Right renal cortex interstitium (tissue), 3 donors: ENCODE measurements around the gene CGB8. TPM values are rescaled to one million over a fixed set of nuclear protein-coding genes. Genes with fewer than 3 reads are reported as not detected.
"Not testable (repeated sequence)": the region's sequence is repeated elsewhere in the genome, so short reads cannot be mapped to it uniquely, and the experiment has no call there.

Experiments used
- DNase-seq, 3 donors: peaks; one replicate each; pipeline ENCODE4 v3.0.0-alpha.2; 2013; ENCODE audit warnings: low read depth in 3 of 3, low spot score in 2 of 3
- polyA plus RNA-seq, 3 donors: library from polyadenylated mRNA; unstranded; fragments of 120-200 nt; gene quantifications; one replicate each; pipeline ENCODE4 v1.2.1, GENCODE V29; 2013; ENCODE audit not compliant: insufficient read length in 3 of 3

Gene CGB8
- not detected for polyA plus RNA-seq

DNA sequence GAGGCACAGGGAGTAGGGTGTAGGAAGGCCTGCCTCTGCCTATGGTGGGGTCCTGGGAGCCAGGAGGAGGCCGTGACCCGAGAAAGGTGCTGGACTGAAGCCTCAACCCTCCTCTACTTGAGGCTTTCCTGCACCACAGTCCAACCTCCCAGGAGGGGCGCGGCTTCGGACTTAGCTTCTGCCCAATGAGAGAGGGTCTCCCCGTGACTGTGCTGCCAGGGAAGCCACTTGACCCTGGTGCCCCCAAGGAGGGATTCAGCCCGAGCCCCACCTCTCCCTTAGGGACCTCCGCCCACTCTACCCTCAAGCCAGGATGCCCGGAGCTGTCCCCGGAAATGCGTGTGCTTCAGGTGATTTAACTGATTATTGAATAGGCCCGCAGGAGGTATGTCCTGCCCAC is at the start of gene CGB8:
Gene CGB8, minus strand, starts transcription at position 101 of the 400 bp plus-strand sequence. CDS start 372 bp downstream, outside the sequence.
- DNase-seq: not testable (repeated sequence)

DNA sequence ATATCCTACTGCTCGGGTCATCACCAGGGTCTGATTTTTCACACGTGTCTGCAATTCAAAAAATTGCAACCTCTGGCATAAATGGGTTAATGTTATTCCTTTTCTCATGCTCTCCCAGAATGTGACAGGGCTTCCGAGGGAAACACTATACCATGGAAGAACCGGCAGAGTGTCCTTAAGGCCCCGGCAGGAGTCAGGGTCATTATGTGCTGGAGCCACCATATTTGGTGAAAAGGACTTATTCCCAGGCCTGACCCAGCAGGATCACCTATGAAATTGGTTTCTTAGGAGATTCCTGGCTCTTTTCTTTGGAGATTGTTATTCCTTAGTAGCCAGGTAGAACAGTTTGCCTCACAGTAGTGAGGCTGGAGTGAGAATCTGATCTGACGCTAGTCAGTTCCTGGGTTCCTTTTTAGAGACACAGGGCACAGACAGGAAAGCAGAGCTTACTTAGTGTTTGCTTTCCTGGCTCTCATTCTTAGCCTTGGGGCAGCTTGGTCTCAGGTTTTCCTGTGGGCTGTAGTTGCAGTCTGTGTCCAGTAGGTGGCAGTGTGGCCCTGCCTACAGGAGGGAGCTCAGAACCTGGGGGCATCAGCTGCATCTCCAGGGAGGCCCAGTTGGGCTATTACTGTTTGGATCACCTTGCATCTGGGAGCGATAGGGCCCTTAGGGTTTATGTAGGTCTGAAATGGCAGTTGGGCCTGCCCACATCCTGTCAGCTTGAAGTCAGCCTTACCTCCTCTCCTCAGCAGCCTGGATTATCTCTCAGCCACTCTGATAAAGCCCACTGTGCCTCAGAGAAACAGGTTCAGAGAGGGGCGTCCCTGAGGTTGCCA is 48.8 kb upstream of the CGB8 start:
- peak in 2 of 3 donors; percentile 45 to 61 for DNase-seq

DNA sequence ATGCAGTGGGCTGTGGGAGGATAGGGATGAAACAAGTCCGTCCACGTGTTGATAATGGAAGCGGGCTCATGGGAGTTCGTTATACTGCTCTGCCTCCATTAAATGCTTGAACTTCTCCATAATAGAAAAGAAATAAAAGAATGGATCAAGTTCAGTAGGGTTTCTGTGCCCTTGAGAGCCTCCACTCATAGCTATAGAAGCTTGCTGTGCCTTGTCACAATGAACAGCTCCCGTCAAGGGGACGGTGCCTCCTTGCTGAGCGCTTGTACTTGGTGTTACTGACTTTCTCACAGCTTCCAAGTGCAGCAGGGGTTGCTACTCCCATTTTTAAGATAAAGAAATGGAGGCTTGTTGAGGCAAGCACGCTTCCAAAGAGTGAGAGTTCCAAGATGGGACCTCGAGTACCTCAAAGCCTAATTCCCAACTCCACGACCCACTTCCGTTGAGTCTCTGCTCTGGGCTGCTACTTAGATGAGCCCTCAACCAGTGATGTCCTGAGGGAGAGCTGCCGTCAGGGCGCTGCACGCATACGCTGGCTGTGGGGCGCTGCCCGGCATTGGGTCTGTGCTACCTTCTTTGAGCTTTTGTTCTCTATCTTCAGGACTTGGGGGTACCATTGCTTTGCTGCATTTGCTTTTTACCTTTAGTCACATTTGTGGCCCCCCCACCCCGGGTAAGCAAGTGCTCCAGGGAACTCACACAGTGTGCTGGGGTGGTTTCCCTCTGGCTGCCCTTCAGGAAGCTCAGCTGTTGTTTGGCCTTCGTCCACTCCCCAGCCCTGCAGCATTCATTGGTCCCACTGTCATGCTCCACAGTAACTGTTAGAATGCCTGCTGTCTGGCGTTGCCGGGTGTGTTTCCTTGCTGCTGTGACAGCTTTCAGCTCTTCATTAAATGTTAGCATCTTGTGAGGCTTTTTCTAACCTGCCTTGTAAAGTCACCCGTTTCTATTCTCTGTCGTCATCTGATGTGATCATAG is 45.9 kb upstream of the CGB8 start:
- DNase-seq: no peak

DNA sequence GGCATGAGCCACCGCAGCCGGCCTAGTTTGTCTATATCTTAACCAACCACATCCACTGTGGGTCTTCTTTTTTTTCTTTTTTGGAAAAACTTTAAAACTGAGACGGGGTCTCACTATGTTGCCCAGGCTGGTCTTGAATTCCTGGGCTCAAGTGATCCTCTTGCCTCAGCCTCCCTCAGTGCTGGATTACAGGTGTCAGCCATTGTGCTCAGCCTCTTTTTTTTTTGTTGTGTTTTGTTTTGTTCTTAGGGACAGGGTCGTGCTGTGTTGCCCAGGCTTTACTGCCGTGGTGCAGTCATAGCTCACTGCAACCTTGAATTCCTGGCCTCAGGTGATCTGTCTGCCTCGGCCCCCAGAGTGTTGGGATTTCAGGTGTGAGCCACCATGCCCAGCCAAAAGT is 43.8 kb upstream of the CGB8 start:
- no peak for DNase-seq

DNA sequence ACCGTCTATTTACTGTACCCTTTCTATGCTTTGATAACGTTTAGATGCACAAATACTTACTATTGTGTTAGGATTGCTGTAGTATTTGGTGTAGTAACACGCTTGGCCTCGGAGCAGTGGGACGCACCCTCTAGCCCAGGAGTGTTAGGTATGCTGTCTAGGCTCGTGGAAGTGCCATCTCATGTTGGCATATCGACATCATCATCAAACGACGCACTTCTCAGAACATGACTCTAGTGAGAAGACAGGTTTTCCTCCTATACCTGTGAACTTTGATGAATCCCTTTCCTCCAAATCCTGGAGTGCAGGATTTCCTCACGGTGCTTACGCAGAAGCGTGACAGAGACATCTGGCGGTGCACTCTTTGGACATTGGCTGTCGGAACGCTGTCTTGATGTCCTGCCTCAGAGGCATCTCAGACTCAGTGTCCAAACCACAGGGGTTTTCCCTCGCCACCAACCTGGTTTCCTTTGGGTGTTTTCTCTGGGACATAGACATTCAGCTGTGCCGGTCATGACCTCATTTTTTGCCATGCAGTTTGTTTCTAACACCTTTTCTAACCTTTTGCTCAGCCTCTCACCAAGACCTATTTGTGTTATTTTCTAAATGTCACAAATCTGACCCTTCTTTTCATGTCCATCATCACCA is 42.6 kb upstream of the CGB8 start:
- no peak for DNase-seq

DNA sequence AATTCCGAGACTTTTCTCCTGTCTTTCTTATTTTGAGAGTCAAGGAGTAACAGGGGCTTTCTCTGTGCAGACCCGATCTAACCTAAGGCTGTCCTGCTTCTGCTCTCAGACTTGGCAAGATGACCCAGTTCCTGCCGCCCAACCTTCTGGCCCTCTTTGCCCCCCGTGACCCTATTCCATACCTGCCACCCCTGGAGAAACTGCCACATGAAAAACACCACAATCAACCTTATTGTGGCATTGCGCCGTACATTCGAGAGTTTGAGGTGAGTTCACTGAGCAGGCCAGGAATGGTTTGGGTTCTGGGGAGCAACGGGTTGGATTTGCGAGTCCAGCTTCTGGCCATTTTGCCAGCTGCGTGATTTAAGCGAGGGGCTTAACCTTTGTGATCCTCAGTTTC is 37.4 kb upstream of the CGB8 start:
- DNase-seq: no peak

DNA sequence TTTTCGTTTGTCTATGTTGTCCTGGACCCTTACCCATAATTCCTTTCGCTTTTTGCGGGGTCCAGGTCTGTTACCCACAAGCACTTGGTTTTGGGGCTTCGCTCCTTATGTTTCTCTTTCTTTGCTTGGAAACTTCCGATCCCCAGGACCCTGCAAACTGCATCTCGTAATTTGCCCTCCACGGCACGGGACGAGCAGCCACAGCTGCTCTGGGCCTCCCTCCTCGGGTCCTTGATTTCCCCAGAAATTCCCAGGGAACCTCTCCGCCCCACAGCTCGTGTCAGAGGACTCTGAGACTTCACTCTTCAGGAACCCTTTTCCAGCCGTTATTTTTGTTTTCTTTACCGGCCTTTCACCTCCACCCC is 36.9 kb upstream of the CGB8 start:
- DNase-seq: no peak

DNA sequence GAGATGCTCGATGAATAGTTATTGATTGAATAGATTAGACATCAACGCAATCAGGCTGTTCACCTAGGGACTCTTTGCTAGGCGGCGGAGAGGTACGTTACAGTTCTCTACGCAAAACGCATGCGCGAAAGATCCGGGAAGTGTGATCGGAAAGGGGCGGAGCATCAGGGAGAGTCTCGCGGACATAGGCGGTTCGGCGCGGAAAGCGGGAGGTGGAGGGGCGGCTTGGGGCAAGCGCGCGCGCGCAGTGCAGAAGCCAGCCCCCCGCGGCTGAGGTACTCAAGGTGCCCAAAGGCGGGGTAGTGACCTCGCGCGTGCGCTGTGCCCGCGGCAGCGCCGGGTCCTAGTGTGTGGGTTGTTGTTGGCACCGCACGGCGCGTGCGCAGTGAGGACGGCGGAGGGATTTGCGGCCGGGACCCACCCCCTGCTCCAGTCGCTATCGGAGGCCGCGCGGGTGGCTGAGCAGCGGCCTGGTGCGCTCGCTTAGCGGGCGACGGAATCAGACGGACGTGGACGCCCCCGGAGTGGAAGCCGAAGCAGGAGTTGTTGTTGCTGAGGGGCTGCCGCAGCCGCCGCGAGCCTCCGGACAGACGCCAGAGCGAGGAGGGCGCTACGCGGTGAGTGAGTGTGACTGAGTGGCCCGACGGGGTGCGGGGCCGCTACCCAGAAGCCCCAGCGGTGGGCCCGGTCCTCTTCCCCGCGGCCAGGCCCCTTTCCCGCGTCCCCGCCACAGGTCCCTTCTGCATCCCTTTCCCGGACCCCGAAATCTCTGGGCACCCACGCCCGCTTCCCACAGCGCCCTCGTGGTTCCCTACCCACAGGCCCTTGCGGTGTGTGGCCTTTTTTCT is 36.3 kb upstream of the CGB8 start, which contains the start of gene SNRNP70:
Gene SNRNP70, plus strand, starts transcription at position 432 of the 848 bp plus-strand sequence. CDS start 964 bp downstream, outside the sequence.
- DNase-seq: peak; percentile 96 to 98 (median 97)

DNA sequence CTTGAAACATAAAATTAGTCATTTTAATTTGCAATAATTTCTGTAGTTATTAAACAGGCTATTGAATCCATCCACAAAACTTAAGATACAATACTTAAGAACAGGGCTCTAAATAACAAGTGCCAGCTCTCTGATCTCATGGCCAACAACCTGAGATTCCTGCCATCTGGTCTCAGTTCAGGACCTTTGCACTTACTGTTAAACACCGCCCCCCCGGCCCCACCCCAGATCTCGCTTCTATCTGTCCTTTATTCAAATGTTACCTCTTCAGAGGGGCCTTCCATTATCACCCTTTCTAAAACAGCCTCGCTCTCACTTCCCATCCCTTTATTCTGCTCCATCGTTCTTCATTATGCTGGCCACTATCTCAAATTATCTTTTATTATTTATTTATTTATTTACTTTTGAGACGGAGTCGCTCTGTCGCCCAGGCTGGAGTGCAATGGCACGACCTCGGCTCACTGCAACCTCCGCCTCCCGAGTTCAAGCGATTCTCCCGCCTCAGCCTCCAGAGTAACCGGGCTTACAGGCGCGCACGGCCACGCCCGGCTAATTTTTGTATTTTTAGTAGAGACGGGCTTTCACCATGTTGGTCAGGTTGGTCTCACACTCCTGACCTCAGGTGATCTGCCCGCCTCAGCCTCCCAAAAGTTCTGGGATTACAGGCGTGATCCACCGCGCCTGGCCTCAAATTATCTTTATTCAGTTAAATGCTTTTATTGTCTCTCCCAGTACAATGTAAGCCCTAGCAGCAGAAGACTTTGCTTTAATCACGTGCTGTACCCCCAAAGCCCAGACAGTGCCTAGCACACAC is 35.5 kb upstream of the CGB8 start:
- no peak for DNase-seq

DNA sequence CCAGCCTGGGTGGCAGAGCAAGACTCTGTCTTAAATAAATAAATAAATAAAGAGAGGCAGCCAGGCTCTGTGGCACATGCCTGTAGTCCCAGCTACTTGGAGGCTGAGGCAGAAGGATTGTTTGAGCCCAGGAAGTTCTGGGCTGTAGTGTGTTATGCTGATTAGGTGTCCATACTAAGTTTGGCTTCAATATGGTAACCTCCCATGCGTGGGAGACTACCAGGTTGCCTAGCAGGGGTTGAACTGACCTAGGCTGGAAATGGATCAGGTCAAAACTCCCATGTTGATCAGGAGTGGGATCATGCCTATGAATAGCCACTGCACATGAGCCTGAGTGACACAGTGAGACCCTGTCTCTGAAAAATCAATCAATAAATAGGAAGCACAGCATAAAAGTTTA is 32.4 kb upstream of the CGB8 start:
- DNase-seq: no peak

DNA sequence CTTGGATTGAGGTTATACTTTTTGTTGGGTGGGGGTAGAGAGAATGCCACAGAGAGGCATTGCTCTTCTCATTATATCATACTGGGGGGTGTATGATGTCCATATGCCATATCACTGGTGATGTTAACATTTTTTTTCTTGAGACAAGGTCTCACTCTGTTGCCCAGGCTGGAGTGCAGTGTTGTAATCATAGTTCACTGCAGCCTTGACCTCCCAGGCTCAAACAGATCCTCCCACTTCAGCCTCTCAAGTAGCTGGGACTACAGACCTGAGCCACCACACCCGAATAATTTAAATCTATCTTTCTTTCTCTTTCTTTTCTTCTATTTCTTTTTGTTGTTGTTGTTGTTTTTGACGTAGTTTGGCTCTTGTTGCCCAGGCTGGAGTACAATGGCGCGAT is 31.5 kb upstream of the CGB8 start:
- DNase-seq: no peak

DNA sequence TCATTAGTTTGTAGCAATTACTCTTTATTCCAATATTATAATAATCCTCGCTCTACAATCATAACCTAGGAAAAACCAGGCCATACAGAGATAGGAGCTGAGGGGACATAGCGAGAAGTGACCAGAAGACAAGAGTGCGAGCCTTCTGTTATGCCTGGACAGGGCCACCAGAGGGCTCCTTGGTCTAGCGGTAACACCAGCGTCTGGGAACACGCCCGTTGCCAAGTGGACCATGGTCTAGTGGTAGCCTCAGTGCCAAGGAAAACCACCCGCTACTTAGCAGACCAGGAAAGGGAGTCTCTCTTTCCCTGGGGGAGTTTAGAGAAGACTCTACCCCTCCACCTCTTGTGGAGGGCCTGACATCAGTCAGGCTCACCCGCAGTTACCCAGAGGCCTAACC is 26.0 kb upstream of the CGB8 start:
- DNase-seq: not testable (repeated sequence)

DNA sequence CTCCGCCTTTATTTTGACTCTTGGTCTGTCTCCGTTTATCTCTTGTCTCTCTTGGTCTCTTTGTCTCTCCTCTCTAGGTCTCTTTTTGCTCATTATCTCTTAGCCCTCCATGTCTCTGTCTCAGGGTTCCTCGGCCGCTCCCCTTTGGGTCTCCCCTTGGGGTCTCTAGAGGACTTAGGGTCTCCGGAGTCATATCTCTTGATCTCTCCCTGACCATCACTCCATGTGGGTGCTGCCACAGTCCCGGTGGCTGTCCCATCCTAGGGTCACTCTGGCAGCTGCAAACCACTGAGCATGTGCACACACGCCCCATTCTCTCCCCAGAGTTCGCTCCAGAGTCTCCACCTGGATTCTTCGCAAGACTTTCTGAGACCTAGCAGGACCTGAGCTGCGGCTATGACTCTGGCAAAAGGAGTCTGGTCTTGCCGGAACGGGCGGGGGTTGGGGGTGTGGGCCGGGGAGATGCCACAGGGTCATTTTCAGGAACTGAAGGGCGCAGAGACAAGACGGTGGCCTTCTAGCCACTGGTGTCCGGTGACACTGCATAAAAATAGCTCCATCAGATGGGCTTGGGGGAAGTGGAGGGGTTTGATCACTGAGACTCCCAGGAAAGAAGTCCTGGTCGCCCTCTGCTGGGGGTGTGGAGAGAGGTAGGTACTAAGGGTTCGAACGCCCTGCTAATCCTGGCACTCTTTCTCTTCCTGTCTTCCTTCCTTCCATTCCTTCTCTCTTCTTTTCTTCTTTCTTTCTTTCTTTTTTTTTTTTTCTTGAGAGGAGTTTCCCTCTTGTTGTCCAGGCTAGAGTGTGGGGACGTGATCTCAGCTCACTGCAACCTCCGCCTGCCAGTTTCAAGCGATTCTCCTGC is 24.8 kb upstream of the CGB8 start:
- no peak for DNase-seq

DNA sequence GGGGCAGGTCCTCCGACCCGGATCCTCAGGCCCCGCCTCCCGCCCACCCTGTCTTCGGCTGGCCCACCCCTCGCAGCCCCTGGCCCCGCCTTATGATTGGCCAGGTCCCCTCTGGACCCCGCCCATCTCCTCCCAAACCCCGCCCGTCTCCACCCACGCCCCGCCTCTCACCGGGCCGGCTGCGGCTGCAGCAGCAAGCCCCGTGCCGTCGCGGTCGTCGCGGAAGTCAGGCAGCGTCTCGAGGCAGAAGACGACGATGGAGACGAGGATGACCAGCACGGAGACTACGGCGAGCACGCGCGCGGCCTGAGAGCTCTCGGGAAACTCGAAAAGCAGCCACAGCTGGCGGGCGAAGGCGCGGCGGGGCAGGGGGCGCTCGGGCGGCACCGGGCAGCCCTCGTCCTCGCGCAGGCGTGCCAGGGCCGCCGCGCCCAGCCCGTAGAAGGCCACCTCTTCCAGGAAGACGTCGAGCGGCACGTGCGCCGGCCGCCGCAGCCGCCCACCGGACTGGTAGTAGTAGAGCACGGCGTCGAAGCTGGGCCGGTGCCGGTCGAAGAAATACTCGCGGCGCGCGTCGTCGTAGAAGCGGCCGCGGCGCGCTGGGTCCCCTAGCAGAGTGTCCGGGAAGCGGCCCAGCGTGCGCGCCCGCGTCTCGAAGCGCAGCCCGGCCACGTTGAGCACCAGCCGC is 23.1 kb upstream of the CGB8 start:
- no peak for DNase-seq

DNA sequence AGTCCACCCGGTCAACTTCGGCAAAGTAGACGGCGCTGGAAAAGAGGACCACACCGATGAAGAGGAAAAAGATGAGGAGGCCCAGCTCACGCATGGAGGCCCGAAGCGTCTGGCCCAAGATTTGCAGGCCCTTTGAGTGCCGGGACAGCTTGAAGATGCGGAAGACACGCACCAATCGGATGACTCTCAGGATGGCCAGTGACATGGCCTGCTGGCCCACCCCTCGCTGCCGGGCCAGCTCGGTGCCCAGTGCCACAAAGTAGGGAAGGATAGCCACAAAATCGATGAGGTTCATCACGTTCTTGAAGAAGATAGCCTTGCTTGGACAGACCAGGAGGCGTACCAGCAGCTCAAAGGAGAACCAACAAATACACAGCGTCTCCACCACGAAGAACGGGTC is 21.5 kb upstream of the CGB8 start:
- no peak for DNase-seq

DNA sequence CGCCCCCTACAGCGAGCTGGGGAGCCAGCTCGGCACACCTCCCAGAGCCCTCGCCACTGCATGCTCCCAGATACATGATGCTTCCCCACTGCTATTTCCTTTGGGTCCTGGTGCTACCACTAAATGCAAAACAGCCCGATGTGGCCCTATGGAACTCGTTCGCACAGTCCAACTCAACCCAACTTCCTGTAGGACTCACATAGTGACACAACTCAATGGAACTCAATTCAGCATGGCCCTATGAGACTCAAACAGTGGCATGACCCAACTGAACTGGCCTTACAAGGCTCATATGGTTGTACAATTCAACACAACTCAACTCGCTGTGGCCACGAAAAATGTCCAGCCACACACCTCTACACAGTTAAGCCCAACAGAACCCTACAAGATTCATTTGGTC is 20.1 kb upstream of the CGB8 start:
- DNase-seq: no peak

DNA sequence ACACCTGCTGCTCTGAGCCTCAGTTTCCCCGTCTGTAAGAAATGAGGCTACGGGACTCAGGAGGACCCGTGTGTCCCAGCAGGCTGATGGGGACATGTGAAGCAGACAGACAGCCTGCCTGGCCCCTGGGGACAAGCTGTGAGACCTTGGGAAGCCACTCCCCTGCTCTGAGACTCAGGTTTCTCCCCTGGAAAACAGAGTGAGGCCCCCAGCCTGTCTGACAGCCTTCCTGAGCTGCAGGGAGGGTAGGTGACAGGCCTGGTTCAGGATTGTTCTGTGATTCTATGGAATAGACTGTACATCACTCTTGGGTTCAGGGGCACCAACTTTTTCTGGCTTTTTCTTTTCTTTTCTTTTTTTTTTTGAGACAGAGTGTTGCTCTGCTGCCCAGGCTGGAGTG is 18.6 kb upstream of the CGB8 start:
- no peak for DNase-seq
